BJ (cell line): ENCODE results near the gene PNPLA6. TPM values are rescaled to one million over a fixed set of nuclear protein-coding genes. Genes with fewer than 3 reads are reported as not detected.

Source experiments
- CTCF ChIA-PET: fragments of 350-600 bp; formaldehyde crosslinking; extraction: SDS; loops from one replicate; lab custom pipeline; 2021; ENCODE audit warnings: antibody characterized with exemption, inconsistent platforms; lab: Yijun Ruan, JAX
- POLR2A ChIA-PET: fragments of 300-600 bp; sonication (Branson Sonifier 250); formaldehyde crosslinking; extraction: SDS; loops from one replicate; lab custom pipeline; 2021; ENCODE audit warnings: antibody characterized with exemption; lab: Charles Lee
- DNase-seq: peaks from one replicate; pipeline ENCODE4 v3.0.0-alpha.2; 2011; ENCODE audit warnings: low read depth
- H3K27me3 ChIP-seq: 2 replicates; pipeline ENCODE4 v1.6.0; 2011; ENCODE audit warnings: low read length; ENCODE audit not compliant: control insufficient read depth, insufficient read depth
- H3K36me3 ChIP-seq: 2 replicates; pipeline ENCODE4 v1.5.1; 2011; ENCODE audit warnings: low read length; ENCODE audit not compliant: control insufficient read depth, insufficient read depth
- H3K4me3 ChIP-seq: 2 replicates; pipeline ENCODE4 v1.5.1; 2011; ENCODE audit warnings: low read depth, mild to moderate bottlenecking, control low read depth, low read length
- polyA plus RNA-seq: library from polyadenylated mRNA; depleted of rRNA; stranded (reverse); fragments of >200 nt; gene quantifications from 2 replicates; pipeline ENCODE4 v1.2.3, GENCODE V29; 2011
- TF ChIP-seq, protein P1 (sequence below): IDR thresholded peaks from 2 replicates; pipeline ENCODE4 v1.5.1; 2011; ENCODE audit warnings: low read depth, mild to moderate bottlenecking, control low read depth, inconsistent platforms, low read length, moderate library complexity; ENCODE audit not compliant: insufficient read depth

Gene PNPLA6
- polyA plus RNA-seq, 1 experiment: 55.1 TPM

DNA sequence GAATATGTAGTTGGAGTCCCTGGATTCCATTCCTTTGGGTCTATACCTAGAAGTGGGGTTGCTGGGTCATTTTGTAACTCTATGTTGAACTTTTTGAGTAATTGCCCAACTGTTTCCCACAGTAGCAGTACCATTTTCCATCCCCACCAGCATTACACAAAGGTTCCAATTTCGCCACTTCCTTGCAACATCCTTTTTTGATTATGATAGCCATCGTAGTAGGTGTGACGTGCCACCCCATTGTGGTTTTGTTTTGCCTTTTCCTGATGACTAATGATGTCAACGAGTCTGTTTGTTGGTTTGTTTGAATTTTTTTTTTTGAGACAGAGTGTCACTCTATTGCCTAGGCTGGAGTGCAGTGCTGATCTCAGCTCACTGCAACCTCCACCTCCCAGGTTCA is 43.4 kb upstream of the PNPLA6 start:
- no peaks in the 10 kb centered on the region for H3K27me3 ChIP-seq
- no peaks in the 10 kb centered on the region for H3K36me3 ChIP-seq
- no peak for DNase-seq
- TF ChIP-seq, protein P1, sequence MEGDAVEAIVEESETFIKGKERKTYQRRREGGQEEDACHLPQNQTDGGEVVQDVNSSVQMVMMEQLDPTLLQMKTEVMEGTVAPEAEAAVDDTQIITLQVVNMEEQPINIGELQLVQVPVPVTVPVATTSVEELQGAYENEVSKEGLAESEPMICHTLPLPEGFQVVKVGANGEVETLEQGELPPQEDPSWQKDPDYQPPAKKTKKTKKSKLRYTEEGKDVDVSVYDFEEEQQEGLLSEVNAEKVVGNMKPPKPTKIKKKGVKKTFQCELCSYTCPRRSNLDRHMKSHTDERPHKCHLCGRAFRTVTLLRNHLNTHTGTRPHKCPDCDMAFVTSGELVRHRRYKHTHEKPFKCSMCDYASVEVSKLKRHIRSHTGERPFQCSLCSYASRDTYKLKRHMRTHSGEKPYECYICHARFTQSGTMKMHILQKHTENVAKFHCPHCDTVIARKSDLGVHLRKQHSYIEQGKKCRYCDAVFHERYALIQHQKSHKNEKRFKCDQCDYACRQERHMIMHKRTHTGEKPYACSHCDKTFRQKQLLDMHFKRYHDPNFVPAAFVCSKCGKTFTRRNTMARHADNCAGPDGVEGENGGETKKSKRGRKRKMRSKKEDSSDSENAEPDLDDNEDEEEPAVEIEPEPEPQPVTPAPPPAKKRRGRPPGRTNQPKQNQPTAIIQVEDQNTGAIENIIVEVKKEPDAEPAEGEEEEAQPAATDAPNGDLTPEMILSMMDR: no peak
- ChIA-PET POLR2A (no interaction called here), CTCF (interaction anchor here (1.0 kb wide), 1 partner anchor 12 kb away, joined by 3 read pairs; no protein-coding TSS in a partner anchor)
- H3K4me3 ChIP-seq: no peak overlapping the region

DNA sequence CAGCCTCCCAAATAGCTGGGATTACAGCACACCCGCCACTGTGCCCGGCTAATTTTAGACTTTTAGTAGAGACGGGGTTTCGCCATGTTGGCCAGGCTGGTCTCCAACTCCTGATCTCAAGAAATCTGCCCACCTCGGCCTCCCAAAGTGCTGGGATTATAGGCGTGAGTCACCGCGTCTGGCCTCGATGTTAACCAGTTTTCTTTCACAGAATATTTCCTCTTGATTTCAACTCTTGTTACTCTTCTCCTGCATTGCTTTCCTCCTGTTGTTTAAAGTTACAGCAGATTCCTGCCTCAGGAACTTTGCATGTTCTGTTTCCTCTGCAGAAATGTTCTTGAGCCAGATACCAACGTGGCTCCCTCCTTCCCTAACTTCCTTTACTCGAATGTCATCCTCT is 43.0 kb upstream of the PNPLA6 start:
- Histone ChIP-seq H3K4me3 (no peak overlapping the region), H3K27me3 (no peaks in the 10 kb centered on the region), H3K36me3 (no peaks in the 10 kb centered on the region)
- TF ChIP-seq, protein P1: no peak
- POLR2A ChIA-PET: no interaction called here
- DNase-seq: no peak
- CTCF ChIA-PET: no interaction called here

DNA sequence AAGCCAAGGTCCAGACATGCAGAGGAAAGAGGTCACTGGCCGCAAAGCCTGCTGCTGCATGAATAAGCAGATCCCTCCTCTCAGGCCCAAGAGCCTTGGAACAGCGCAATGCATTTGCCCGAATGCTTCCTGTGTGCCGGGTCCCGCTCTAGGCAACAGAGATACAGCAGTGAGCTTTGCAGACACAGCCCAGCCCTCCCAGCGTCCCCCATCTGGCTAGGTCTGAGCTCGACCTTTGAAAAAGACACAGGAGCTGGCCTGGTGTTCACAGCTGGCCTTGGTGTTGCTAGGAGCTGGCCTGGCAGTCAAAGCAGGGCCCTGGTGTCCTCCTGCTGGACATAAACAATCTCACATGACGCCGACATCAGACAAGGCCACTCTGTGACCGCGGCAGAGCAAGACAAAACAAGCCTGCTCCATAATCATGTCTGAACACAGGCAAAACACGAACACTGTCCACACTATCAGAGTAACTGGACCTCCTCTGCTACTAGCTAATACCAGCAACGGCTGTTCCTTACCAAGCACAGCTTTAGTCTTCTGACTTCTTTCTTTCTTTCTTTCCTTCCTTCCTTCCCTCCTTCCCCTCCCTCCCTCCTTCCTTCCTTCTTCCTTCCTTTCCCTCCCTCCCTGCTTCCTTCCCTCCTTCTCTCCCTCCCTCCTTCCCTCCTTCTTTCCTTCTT is 41.0 kb upstream of the PNPLA6 start:
- no peaks in the 10 kb centered on the region; the same call in 1 of the 2 replicates for H3K27me3 ChIP-seq
- DNase-seq: no peak
- H3K4me3 ChIP-seq: no peak overlapping the region
- CTCF ChIA-PET: interaction anchor here (0.6 to 0.7 kb wide), 2 partner anchors 27 to 140 kb away, joined by 3 to 4 read pairs; no protein-coding TSS in a partner anchor
- H3K36me3 ChIP-seq: no peaks in the 10 kb centered on the region
- TF ChIP-seq, protein P1: peak; percentile 26; the same call in 1 of the 2 replicates
- POLR2A ChIA-PET: interaction anchor here (0.6 kb wide), 1 partner anchor 96 kb away, joined by 4 read pairs; no protein-coding TSS in a partner anchor

DNA sequence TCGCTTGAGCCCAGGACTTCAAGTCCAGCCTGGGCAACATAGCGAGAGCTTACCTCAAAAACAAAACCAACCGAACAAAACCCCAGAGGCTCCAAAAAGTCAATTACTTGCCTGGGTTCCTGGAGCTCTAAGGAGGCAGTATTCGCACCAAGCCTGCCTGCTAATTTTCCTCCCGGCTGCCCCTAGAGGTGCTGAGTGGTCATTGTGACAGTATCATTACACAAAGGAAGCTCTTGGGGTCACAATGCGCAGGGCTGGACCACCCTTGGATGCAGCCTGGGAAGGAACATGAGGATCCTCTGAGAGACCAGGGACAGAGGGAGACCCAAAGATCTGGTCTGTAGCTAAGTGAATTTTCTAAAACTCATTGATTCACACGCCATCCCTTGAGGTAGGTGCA is 38.2 kb upstream of the PNPLA6 start:
- TF ChIP-seq, protein P1: peak; percentile 55
- POLR2A ChIA-PET: no interaction called here
- H3K27me3 ChIP-seq: peaks cover 2% of the 10 kb centered on the region
- no peaks in the 10 kb centered on the region for H3K36me3 ChIP-seq
- no peak overlapping the region for H3K4me3 ChIP-seq
- DNase-seq: no peak
- CTCF ChIA-PET: interaction anchor here (0.7 to 1.3 kb wide), 5 partner anchors 10 to 131 kb away, joined by 3 to 14 read pairs (median 3); no protein-coding TSS in a partner anchor

DNA sequence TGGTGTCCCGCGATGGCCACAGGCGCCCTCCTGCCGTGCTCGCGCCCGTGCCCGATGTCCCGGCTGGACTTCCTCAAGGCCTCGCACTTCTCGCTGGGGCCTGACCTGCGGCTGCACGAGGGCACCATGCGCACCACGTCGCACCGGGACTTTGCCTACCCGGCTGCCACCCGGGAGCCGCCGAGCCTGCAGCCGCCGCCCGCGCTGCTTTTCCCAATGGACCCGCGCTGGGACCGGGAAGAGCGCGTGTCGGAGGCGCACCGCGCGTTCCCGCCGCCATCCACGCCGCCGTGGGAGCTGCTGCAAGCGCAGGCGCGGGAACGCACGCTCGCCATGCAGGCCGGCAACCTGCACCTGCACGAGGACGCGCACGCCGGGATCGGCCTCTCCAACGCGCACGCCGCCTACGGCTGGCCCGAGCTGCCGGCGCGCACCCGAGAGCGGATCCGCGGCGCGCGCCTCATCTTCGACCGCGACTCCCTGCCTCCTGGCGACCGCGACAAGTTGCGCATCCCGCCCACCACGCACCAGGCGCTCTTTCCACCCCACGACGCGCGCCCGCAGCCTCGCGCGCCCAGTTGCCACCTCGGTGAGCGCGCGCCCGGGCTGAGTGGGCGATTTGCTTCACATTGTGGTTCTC is 34.6 kb upstream of the PNPLA6 start:
- no peak for DNase-seq
- POLR2A ChIA-PET: no interaction called here
- H3K4me3 ChIP-seq: peak overlapping the region; percentile 39
- TF ChIP-seq, protein P1: no peak
- H3K36me3 ChIP-seq: no peaks in the 10 kb centered on the region
- CTCF ChIA-PET: interaction anchor here (1.2 kb wide), 1 partner anchor 21 kb away, joined by 3 read pairs; no protein-coding TSS in a partner anchor
- H3K27me3 ChIP-seq: peaks cover 4% of the 10 kb centered on the region
